Activated naive CD8-positive, alpha-beta T cell treated with anti-CD3 and anti-CD28 coated beads, Interleukin-2, amount 10 ng/mL, durations not matched to agents 7 days and 5 days (primary cell): Measurements from ENCODE around the gene LHFPL3. TPM values are rescaled to one million over a fixed set of nuclear protein-coding genes. Genes with fewer than 3 reads are reported as not detected.

Experiments
- ATAC-seq: fragments of 150-1000 bp; cut with Tn5 transposase; one replicate; pipeline ENCODE4 v1.10.0; 2021; ENCODE audit warnings: low read depth, moderate library complexity
- POLR2A ChIA-PET: fragments of 350-600 bp; sonication (Branson Sonifier 250); formaldehyde crosslinking; loops from one replicate; lab custom pipeline; 2021; ENCODE audit warnings: antibody characterized with exemption; lab: Charles Lee
- DNase-seq: peaks from one replicate; pipeline ENCODE4 v3.0.0; 2021
- H3K27ac Mint-ChIP-seq: one replicate; pipeline ENCODE4 v1.8.0; 2022; ENCODE audit warnings: mild to moderate bottlenecking, mixed read lengths
- H3K27me3 Mint-ChIP-seq: one replicate; pipeline ENCODE4 v1.8.0; 2022; ENCODE audit warnings: mild to moderate bottlenecking, moderate library complexity, mixed read lengths
- H3K36me3 Mint-ChIP-seq: one replicate; pipeline ENCODE4 v1.8.0; 2021; ENCODE audit warnings: mild to moderate bottlenecking, mixed read lengths
- H3K4me1 Mint-ChIP-seq: one replicate; pipeline ENCODE4 v1.8.0; 2021; ENCODE audit warnings: mixed read lengths
- H3K4me3 Mint-ChIP-seq: one replicate; pipeline ENCODE4 v1.8.0; 2022; ENCODE audit warnings: mild to moderate bottlenecking, moderate library complexity, mixed read lengths
- H3K9me3 Mint-ChIP-seq: one replicate; pipeline ENCODE4 v1.8.0; 2021; ENCODE audit warnings: mixed read lengths
- total RNA-seq, 2 experiments: library from RNA; stranded (reverse); gene quantifications; one replicate each; pipeline ENCODE4 v1.2.3, GENCODE V29; 2021

Gene LHFPL3
- total RNA-seq, 2 experiments from 2014 or later = not detected

DNA sequence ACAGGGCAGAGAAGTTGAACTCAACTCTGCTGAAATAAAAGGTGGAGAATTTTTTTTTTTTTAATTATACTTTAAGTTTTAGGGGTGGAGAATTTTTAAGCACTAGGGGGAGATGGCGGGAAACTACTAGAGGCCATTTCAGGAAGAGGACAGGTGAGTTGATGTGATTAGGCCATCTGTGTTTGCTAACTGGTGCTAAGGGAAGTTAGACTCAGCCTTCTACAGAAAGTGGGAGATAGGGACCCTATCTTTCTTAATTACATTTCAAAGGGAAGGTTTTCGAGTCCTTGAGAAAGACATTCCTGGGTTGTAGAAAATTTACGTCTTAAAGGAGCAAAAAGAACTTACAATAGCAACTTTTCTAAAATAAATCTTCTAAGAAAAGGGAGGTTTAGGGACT is 124.8 kb downstream of the LHFPL3 start:
- Mint-ChIP-seq H3K27ac (no peak overlapping the region), H3K9me3 (no peaks in the 10 kb centered on the region), H3K4me1 (no peaks in the 10 kb centered on the region), H3K27me3 (no peaks in the 10 kb centered on the region), H3K4me3 (no peak overlapping the region), H3K36me3 (no peaks in the 10 kb centered on the region)
- DNase-seq (no peak), ATAC-seq (no peak)
- POLR2A ChIA-PET = no interaction called here

DNA sequence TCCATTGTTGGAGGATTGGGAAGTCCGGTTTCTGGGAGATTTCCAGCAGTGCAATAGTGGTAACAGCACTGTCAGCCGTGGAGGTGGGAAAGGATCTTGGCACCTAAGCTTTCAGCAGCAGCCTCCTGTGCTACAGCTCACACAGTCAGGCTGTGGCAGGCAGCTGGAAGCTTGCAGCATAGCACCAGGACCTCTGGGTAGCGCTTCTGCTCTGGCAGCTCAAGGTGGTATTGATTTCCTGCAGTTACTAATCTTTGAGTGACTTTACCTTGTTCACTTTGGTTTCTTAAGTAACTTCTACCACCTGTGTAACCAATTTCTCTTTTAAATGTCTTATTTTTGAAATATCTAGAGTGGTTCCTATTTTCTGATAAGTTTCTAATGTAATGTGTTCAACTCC is 130.5 kb downstream of the LHFPL3 start:
- Mint-ChIP-seq H3K9me3 (peaks cover 3% of the 10 kb centered on the region), H3K36me3 (no peaks in the 10 kb centered on the region), H3K27ac (no peak overlapping the region), H3K4me1 (no peaks in the 10 kb centered on the region), H3K4me3 (no peak overlapping the region), H3K27me3 (no peaks in the 10 kb centered on the region)
- no peak for ATAC-seq
- DNase-seq = no peak
- POLR2A ChIA-PET = no interaction called here

DNA sequence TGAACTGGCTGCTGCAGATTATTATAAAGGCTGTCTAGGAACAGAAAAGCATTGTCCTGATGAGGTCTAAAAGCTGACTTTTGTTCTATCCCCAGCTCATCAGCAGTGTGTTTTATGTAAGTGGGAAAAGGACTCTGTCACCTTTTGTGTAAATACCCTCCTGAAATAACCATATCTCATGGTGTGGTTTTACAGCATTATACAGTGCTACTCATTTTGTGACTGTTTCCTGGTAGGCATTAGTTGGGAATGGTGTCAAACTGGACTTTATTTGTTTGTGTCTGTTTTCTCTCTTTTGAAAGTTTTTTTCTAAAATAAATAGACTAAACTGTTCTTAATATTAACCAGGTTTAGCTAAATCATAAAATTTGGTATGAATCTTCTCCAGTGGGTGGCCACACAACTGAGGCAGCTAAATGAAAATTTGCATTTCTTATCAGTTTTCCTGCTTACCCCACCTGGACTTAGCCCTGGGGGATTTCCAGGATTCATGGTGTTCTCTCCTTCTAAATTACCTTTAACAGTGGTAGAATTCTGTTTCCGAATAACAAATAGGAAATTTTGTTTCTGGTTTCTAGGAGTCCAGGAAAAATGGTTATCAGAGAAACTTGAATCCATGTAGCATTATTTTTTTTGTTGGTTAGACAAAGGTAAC is 140.9 kb downstream of the LHFPL3 start:
- no peaks in the 10 kb centered on the region for H3K4me1 Mint-ChIP-seq
- H3K4me3 Mint-ChIP-seq = no peak overlapping the region
- no peak for DNase-seq
- H3K36me3 Mint-ChIP-seq = no peaks in the 10 kb centered on the region
- no peak overlapping the region for H3K27ac Mint-ChIP-seq
- ATAC-seq = no peak
- H3K9me3 Mint-ChIP-seq = peaks cover 2% of the 10 kb centered on the region
- no peaks in the 10 kb centered on the region for H3K27me3 Mint-ChIP-seq
- POLR2A ChIA-PET = no interaction called here

DNA sequence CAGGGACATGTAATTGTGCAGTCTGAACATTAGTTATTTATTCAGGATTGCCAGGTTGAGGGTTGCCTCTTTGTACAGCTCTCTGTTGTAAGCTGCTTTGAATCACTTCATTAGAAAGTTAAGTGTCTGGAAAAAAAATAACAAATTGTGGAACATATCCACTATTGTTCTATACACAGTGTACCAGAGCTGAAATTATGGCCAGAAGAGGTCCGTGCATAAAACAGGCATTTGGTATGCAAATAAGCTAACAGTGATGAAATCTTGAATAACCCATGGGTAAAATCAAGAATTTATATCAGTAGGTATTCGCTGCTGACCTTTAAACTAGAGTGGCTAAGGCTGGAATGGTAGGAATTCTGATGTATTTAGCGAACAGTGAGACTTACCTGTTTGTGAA is 152.1 kb downstream of the LHFPL3 start:
- no peaks in the 10 kb centered on the region for H3K4me1 Mint-ChIP-seq
- no peaks in the 10 kb centered on the region for H3K36me3 Mint-ChIP-seq
- H3K4me3 Mint-ChIP-seq = no peak overlapping the region
- no peak for DNase-seq
- H3K27me3 Mint-ChIP-seq = peaks cover 2% of the 10 kb centered on the region
- POLR2A ChIA-PET = no interaction called here
- no peak for ATAC-seq
- no peaks in the 10 kb centered on the region for H3K9me3 Mint-ChIP-seq
- H3K27ac Mint-ChIP-seq = no peak overlapping the region

DNA sequence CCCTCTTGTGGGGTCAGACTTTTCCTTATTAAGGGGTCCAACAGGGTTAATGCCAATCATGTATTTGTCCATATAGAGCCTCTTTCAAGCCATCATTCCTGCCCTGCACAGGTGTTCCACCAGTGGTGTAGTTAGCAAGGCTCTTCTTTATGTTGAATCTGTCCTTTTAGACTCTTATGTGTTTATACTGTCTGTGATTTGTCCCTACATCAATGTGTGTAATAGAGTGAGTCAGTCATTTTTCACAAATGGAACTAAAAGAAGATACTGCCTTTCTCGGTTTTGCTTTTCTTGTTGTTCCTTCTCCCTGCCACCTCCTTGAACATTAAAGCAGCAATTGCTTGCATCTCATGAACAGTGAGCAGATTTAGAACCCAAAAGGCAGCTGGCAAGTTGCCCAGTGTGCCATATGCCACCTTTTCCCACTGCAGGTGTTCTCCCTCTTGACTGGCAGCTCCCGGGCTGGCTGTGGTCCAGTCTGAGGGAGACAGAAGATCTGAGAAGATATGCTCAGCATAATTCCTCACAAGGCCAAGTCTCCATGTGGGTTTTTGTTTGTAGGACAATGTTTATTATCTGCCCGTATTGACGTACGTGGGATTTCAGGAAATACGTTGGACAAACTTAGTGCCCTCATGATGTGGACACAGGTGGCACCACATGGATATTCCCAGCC is 154.1 kb downstream of the LHFPL3 start:
- no peak for DNase-seq
- ATAC-seq = no peak
- Mint-ChIP-seq H3K9me3 (no peaks in the 10 kb centered on the region), H3K36me3 (no peaks in the 10 kb centered on the region), H3K4me3 (no peak overlapping the region), H3K27me3 (peaks cover 2% of the 10 kb centered on the region), H3K4me1 (no peaks in the 10 kb centered on the region), H3K27ac (no peak overlapping the region)
- POLR2A ChIA-PET = no interaction called here

DNA sequence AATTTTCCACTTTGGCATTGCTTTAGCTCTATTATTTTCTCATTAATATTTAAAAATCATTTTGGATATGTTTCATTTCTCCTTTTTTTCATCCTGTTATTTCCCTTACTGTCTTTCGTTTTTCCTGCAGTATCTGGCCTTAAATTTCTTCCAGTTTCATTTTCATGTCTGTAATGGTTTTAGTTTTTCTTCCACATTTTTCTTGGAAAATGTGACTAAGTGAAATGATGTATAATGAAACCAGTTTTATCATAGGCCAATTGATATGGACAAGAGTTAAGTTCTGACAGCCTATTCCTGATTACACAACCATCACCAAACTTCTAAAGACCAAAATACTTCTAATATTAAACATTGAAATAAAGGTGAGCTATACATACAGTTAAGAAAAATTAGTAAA is 158.5 kb downstream of the LHFPL3 start:
- ATAC-seq = no peak
- Mint-ChIP-seq H3K4me1 (no peaks in the 10 kb centered on the region), H3K4me3 (no peak overlapping the region), H3K9me3 (no peaks in the 10 kb centered on the region), H3K27me3 (peaks cover 6% of the 10 kb centered on the region), H3K27ac (no peak overlapping the region), H3K36me3 (no peaks in the 10 kb centered on the region)
- no peak for DNase-seq
- POLR2A ChIA-PET = no interaction called here

DNA sequence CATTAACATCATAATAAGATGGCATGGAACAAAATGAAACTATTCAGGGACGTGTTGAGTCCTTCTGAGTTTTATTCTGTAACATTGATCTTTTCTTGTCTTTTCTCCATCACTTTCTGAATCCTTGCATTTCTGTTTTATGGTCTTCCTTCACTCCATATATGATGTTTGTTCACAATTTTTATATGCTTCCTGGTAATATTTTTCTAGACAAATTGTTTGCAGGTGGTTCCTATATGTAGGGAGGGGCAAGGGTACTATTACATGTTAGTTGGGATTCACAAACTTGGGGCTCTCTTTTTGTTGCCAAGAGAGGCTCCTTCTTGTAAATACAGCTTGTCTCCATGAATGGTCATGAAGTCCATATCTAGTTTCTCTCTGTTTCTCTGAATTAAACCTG is 159.2 kb downstream of the LHFPL3 start:
- DNase-seq = no peak
- no peak overlapping the region for H3K4me3 Mint-ChIP-seq
- POLR2A ChIA-PET = no interaction called here
- H3K27ac Mint-ChIP-seq = no peak overlapping the region
- no peak for ATAC-seq
- peaks cover 6% of the 10 kb centered on the region for H3K27me3 Mint-ChIP-seq
- no peaks in the 10 kb centered on the region for H3K4me1 Mint-ChIP-seq
- no peaks in the 10 kb centered on the region for H3K9me3 Mint-ChIP-seq
- H3K36me3 Mint-ChIP-seq = no peaks in the 10 kb centered on the region

DNA sequence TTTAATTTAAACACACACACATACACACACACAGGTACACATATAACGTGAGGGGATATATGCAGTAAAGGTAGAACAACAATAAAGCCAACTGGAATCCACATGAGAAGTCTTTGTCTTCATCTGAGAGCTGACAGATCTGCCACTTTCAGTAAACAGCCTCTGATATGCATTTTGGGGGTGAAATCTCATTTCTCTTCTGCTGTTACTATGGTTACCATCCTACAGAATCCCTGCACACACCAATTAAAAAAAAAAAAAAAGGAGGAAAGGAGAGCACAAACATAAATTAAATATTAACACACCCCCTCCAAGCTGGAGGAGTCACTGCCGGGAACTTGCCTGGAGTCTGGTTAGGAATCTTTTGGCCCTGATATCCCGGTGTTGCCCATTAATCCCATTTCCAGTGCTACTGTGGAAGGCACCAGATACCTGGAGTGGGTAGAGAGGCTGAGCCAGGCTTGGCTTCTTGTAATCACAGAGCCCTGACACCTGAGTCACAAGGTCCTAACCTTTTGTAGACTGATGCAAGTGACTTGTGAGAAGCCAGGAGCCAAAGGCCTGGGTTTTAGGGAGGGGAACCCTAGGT is 169.1 kb downstream of the LHFPL3 start:
- Mint-ChIP-seq H3K27ac (no peak overlapping the region), H3K9me3 (no peaks in the 10 kb centered on the region), H3K27me3 (no peaks in the 10 kb centered on the region), H3K4me3 (no peak overlapping the region), H3K36me3 (no peaks in the 10 kb centered on the region), H3K4me1 (no peaks in the 10 kb centered on the region)
- DNase-seq (no peak), ATAC-seq (no peak)
- POLR2A ChIA-PET = no interaction called here

DNA sequence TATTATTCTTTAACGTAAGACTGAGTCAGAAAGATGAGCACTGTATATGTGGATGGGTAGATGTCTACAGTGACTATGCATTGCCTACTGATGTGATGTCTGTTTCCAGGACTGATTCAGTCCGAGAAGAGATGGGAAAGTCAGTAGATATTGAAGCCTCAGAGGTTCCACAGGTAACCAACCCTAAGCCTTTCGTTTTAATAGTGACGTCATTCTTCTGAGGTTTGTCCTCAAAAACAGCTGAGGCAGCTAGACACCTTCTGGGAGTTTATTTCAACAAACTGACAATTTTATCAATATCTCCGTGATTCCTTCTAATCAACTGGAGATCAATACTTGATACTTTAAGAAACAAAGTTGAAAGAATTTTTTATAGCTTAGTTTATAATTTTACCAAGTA is 171.6 kb downstream of the LHFPL3 start:
- POLR2A ChIA-PET = no interaction called here
- H3K4me1 Mint-ChIP-seq = no peaks in the 10 kb centered on the region
- no peak for ATAC-seq

DNA sequence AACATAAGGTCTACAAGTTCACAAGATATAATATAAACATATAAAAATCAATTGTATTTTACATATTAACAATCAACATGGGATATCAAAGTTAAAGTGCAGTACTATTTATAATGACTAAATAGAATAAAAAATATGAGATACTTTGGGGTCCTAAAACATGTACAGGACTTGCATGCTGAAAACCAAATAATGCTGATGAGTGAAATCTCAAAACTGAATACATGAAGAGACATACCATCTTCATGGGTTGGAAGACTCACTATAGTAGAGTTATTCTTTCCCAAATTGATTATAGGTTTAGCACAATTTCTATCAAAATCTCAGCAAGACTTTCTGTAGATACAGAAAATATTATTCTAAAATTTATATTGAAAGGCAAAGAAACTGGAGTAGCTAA is 181.5 kb downstream of the LHFPL3 start:
- Mint-ChIP-seq H3K27ac (no peak overlapping the region), H3K27me3 (no peaks in the 10 kb centered on the region), H3K4me1 (no peaks in the 10 kb centered on the region), H3K9me3 (peaks cover 3% of the 10 kb centered on the region), H3K36me3 (no peaks in the 10 kb centered on the region), H3K4me3 (no peak overlapping the region)
- POLR2A ChIA-PET = no interaction called here
- ATAC-seq (no peak), DNase-seq (no peak)

More for the DNA sequence above, 171.6 kb downstream of the LHFPL3 start:
- no peaks in the 10 kb centered on the region for H3K9me3 Mint-ChIP-seq
- no peaks in the 10 kb centered on the region for H3K27me3 Mint-ChIP-seq
- H3K4me3 Mint-ChIP-seq = no peak overlapping the region
- H3K36me3 Mint-ChIP-seq = no peaks in the 10 kb centered on the region
- no peak overlapping the region for H3K27ac Mint-ChIP-seq
- DNase-seq = no peak

DNA sequence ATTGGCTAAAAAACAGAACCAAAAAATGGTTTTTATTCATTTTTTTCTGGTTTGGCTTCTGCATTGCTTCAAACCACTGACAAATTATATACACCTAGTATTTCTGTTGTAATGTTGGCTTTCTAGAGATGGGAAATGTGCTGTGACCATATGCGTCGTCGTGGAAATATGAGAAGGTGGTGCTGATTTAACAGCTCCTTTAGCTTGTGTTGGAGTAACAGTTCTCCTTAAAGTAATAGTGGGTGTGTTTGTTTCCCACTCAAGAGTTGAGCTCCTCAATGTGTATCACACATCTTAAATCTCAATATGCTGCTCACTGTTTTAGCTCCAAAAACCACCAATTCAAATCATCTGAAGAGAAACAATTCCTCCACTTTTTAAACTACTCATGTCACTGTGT is 196.4 kb downstream of the LHFPL3 start:
- POLR2A ChIA-PET = no interaction called here
- no peaks in the 10 kb centered on the region for H3K4me1 Mint-ChIP-seq
- no peaks in the 10 kb centered on the region for H3K9me3 Mint-ChIP-seq
- H3K27me3 Mint-ChIP-seq = no peaks in the 10 kb centered on the region
- H3K27ac Mint-ChIP-seq = no peak overlapping the region
- no peak overlapping the region for H3K4me3 Mint-ChIP-seq
- H3K36me3 Mint-ChIP-seq = no peaks in the 10 kb centered on the region
- ATAC-seq (no peak), DNase-seq (no peak)

DNA sequence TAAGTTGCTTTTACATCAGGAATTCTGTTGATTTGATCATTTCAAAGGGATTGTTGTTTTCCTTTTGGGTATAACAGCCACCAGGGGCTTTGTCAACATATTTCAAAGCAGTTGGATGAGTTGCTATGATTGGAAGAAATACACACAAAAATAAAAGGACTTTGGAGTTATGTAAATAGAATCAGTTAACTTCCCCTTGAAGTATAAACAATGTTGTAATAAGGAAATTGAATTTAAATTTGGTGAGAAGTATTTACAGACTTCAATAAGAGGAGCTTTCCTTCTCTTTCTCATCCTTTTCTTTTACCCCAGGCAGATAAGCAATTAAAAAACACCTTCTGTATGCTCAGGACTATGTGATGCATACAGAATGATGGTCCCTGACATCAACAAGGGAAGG is 199.7 kb downstream of the LHFPL3 start:
- Mint-ChIP-seq H3K27ac (no peak overlapping the region), H3K27me3 (no peaks in the 10 kb centered on the region), H3K4me1 (no peaks in the 10 kb centered on the region), H3K9me3 (no peaks in the 10 kb centered on the region), H3K4me3 (no peak overlapping the region), H3K36me3 (no peaks in the 10 kb centered on the region)
- ATAC-seq (no peak), DNase-seq (no peak)
- POLR2A ChIA-PET = no interaction called here

DNA sequence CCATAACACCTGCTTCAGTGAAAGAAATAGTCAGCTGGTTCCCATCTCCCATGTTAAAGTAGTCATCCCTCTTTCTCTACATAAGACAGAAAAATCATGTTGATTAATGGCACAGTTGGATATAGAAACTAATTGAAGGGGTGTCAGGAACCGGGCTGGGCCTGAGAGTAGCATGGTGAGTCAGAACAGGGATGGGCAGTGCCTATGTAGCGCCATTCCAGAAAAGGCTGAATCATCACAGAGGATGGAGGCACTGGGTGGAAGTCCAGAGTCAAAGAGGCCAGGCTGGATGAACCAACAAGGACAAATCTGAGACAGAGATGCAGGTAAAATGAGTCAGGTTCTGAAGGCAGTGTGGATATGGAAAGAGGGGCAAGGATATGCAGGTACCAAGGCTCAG is 201.2 kb downstream of the LHFPL3 start:
- H3K4me1 Mint-ChIP-seq = no peaks in the 10 kb centered on the region
- POLR2A ChIA-PET = no interaction called here
- H3K27ac Mint-ChIP-seq = no peak overlapping the region
- no peaks in the 10 kb centered on the region for H3K27me3 Mint-ChIP-seq
- H3K9me3 Mint-ChIP-seq = no peaks in the 10 kb centered on the region
- no peaks in the 10 kb centered on the region for H3K36me3 Mint-ChIP-seq
- H3K4me3 Mint-ChIP-seq = no peak overlapping the region
- DNase-seq (no peak), ATAC-seq (no peak)

DNA sequence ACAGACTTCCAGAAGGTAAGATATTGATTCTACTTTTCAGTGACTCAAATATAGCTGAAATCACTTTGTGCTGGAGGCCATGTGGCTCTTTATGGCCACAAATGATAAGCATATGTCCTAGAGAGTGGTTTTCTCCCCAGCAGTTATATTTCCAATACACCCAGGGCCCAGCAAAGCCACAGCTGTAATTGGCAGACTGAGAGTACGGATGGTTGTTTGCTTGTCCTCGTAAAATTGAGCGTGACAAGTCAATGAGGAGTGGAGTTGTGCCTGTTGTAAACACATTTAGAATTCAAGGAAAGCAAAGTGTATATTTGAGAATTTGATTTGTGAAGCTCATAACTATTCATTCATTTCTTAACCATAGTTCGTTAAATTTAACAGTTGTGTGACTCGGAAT is 201.8 kb downstream of the LHFPL3 start:
- no peak overlapping the region for H3K27ac Mint-ChIP-seq
- no peaks in the 10 kb centered on the region for H3K4me1 Mint-ChIP-seq
- no peak for DNase-seq
- H3K9me3 Mint-ChIP-seq = no peaks in the 10 kb centered on the region
- H3K36me3 Mint-ChIP-seq = no peaks in the 10 kb centered on the region
- POLR2A ChIA-PET = no interaction called here
- no peak for ATAC-seq
- no peak overlapping the region for H3K4me3 Mint-ChIP-seq
- H3K27me3 Mint-ChIP-seq = no peaks in the 10 kb centered on the region
